ENCODE data around the gene OSCAR. TPM values are rescaled to one million over a fixed set of nuclear protein-coding genes. Genes with fewer than 3 reads are reported as not detected.

The OSCAR gene
- polyA plus RNA-seq, 3 donors = 0.37 to 6.4 (median 3.5) TPM

Other genes with a start within 250 kb of the OSCAR start
- 100 to 1,000 TPM in 1 of 3 donors, 10 to 100 TPM in 2; 26.0 to 191 (median 94.4) TPM for gene MYADM, start 232.9 kb downstream of the OSCAR start, polyA plus RNA-seq
- under 1 TPM in 2 of 3 donors, not detected in 1; 0.05 to 0.06 TPM for gene PRKCG, start 218.6 kb downstream of the OSCAR start, polyA plus RNA-seq
- not detected for gene CACNG7, start 191.5 kb downstream of the OSCAR start, polyA plus RNA-seq
- under 1 TPM; 0.02 to 0.34 (median 0.04) TPM for gene CACNG8, start 137.9 kb downstream of the OSCAR start, polyA plus RNA-seq
- gene CACNG6, start 109.2 kb downstream of the OSCAR start, polyA plus RNA-seq = not detected
- gene VSTM1, start 36.9 kb downstream of the OSCAR start, polyA plus RNA-seq = 1 to 10 TPM in 1 of 3 donors, under 1 TPM in 1, not detected in 1; 0.76 to 2.1 TPM
- gene TARM1, start 19.4 kb downstream of the OSCAR start, polyA plus RNA-seq = not detected
- 100 to 1,000 TPM in 2 of 3 donors, 10 to 100 TPM in 1; 53.4 to 243 (median 185) TPM for gene NDUFA3, start 2.1 kb upstream of the OSCAR start, polyA plus RNA-seq
- gene TFPT, start 14.9 kb upstream of the OSCAR start, polyA plus RNA-seq = 10 to 100 TPM in 2 of 3 donors, 1 to 10 TPM in 1; 7.2 to 17.9 (median 11.8) TPM
- gene PRPF31, start 15.0 kb upstream of the OSCAR start, polyA plus RNA-seq = 10 to 100 TPM; 21.0 to 47.7 (median 46.6) TPM
- 10 to 100 TPM; 19.4 to 23.6 (median 20.7) TPM for gene CNOT3, start 37.0 kb upstream of the OSCAR start, polyA plus RNA-seq
- 1 to 10 TPM; 5.1 to 7.2 (median 6.2) TPM for gene LENG1, start 58.9 kb upstream of the OSCAR start, polyA plus RNA-seq
- gene TMC4, start 72.4 kb upstream of the OSCAR start, polyA plus RNA-seq = 10 to 100 TPM in 1 of 3 donors, 1 to 10 TPM in 2; 3.1 to 44.8 (median 6.4) TPM
- gene MBOAT7, start 88.8 kb upstream of the OSCAR start, polyA plus RNA-seq = 10 to 100 TPM; 18.8 to 32.0 (median 27.5) TPM
- 10 to 100 TPM; 32.8 to 45.0 (median 39.6) TPM for gene TSEN34, start 90.5 kb upstream of the OSCAR start, polyA plus RNA-seq
- 1,000 to 10,000 TPM; 3,750 to 5,284 (median 4,831) TPM for gene RPS9, start 100.1 kb upstream of the OSCAR start, polyA plus RNA-seq
- 10 to 100 TPM in 1 of 3 donors, 1 to 10 TPM in 2; 2.0 to 29.9 (median 6.1) TPM for gene LILRB3, start 122.2 kb upstream of the OSCAR start, polyA plus RNA-seq
- 10 to 100 TPM in 1 of 3 donors, 1 to 10 TPM in 1, under 1 TPM in 1; 0.72 to 10.1 (median 3.4) TPM for gene LILRA6, start 142.0 kb upstream of the OSCAR start, polyA plus RNA-seq
- 10 to 100 TPM in 2 of 3 donors, 1 to 10 TPM in 1; 1.4 to 16.7 (median 13.5) TPM for gene LILRB5, start 156.5 kb upstream of the OSCAR start, polyA plus RNA-seq
- 10 to 100 TPM in 1 of 3 donors, 1 to 10 TPM in 2; 2.2 to 14.6 (median 2.4) TPM for gene LILRB2, start 180.3 kb upstream of the OSCAR start, polyA plus RNA-seq
- 10 to 100 TPM in 2 of 3 donors, 1 to 10 TPM in 1; 2.2 to 31.5 (median 14.3) TPM for gene LILRA5, start 212.4 kb upstream of the OSCAR start, polyA plus RNA-seq
- under 1 TPM in 1 of 3 donors, not detected in 2; 0.03 TPM for gene LILRA4, start 238.4 kb upstream of the OSCAR start, polyA plus RNA-seq

All from adipose tissue (tissue), 3 donors.